HG03135 (cell line): ENCODE results near the gene HARS1.
"Not testable (repeated sequence)": the region's sequence is repeated elsewhere in the genome, so short reads cannot be mapped to it uniquely, and the experiment has no call there.

Experiments used
- ATAC-seq: cut with Tn5 transposase; IDR thresholded peaks from one replicate; pipeline ENCODE4 v1.9.1; 2021; ENCODE audit warnings: mild to moderate bottlenecking, moderate library complexity; ENCODE audit not compliant: unreplicated experiment

HARS1 gene

GRCh38 chr5:140677947-140678346, 13.2 kb downstream of the HARS1 start:
- ATAC-seq = no peak

DNA sequence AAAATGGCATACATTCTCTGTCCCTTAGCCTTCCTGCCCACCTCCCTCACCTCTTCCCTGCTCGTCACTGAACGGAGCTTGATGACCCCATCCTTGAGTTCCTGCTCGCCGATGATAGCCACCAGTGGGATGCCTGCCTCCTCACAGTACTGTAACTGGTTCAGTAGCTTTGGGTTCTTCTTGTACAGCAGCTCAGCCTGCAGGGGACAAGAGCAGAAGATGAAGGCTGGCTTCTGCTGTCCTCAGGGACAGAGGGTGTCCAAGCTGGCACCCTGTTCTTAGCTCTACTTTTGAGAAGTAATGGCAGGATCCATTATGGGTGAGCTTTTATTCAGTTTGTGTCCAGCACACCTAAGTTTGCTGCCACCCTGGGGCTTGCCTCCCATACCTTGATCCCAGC, 16.5 kb downstream of the HARS1 start:
- ATAC-seq = no peak

- ATAC-seq = no peak
Measured at GRCh38 chr5:140674211-140674610, 17.0 kb downstream of the HARS1 start.

- ATAC-seq = no peak
Measured at GRCh38 chr5:140673187-140673976, 17.8 kb downstream of the HARS1 start, which contains the start of gene DND1. Gene DND1, minus strand, starts transcription at chr5:140673576. Its CDS starts 34 bp downstream, at chr5:140673542.

DNA sequence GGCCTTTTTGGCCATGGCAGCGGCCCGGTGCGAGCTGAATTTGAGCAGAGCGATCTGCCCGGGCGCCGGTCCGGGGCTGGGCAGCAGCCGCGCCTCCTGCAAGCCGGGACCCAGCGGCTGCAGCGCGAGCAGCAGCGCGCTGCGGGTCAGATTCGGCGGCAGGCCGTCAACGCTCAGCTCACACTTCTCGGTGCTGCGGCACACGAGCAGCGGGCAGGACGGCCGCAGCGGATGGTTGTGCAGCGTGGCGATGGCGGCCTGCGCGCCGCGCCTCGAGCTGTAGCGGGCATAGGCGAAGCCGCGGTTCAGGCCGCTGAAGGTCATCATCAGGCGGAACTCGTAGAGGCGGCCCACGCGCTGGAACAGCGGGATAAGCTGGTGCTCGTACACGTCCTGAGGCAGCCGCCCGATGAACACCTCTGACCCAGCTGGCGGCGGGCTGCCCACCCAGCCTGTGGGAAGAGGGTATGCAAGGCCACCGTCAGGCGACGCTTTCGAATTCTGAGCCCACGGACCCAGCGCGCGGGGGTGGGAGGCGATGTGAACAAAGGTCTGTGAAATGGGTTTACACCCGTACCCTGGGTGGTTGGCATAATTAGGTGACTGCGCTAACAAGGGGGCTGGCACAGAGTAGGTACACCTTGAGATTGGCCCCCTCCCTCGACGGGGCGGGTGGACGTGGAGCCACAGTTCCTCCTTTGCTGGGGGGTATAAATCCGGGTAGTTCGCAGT, 18.5 kb downstream of the HARS1 start:
- ATAC-seq = no peak

DNA sequence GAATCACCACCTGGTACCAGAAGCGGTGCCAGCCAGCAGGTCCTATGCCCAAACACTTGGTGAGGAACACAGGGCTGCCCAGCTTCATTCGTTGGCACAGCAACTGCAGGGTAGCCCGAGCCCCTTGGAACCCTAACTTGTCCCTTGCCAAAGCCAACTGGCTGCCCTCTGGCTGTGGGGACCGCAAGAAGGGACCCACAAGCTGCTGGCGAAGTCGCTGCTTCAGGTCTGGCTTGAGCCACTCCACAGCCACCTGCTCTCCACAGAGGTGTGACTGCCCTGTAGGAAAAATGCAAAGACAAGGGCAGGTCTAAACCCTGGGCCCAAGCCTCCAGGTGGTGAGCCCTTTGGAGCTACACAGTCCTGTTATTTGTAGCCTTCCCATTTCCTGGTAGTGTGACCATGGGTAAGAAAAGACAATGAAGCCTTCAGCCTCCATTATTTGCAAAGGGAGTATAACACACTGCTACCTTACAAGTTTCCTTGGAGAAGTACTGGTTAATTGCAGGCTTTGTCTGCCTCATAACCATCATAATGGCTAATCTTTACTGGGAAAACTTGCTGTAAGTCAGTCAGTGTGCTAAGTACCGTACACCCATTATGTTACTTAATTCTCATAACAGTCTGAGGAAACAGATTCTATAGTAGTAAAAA, 19.6 kb downstream of the HARS1 start:
- no peak for ATAC-seq

DNA sequence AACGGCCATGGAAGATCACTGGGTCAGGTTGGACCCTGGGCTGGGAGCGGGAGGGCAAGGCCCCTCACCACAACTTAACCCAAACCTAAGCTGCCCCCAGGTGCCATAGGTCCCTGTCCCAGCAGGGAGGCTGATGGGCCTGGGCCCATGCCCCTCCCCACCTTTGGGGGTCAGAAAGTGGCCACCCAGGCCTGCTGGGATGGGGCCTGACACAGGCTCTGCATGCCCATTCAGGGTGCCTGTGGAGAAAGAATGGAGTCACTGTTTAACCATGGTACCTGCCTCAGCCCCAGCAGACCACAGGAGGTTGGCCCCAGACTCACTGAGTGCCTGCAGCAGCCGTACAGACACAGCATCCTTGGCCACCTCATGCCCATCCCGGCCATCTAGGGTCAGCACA, 20.1 kb downstream of the HARS1 start:
- ATAC-seq = not testable (repeated sequence)

DNA sequence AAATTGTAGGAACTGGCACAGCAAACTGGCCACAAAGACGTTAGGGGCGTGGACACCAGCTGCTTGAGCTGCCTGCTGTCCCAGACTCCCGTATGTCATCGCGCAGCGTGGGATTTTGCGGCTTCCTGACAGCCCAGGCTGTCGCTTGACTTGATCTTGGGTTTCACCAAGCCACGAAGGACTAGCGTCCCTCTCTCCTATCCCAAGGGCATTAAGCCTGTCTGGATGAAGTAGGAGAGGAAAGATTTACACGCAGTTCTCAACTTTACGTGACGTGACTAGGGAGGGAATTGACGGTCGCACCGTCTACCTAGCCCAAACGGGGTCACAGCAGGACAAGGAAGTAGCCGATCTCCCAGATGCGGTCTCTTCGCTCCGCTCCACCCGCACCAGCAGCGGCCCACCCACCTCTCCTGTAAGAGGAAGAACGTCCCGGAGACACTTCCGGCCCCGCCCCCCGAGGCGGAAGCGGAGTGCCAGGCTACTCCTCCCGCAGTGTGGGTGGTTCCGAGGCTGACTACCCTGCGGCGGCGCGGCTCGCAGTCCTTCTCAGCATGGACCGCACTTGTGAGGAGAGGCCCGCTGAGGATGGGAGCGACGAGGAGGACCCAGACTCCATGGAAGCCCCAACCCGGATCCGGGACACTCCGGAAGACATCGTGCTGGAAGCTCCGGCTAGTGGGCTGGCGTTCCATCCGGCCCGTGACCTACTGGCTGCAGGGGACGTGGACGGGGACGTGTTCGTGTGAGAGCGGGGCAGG, 26.6 kb downstream of the HARS1 start, which contains the start of gene WDR55:
WDR55 (plus strand) TSS at position 546 of the 761 bp plus-strand sequence; CDS start at position 555, 9 bp downstream.
- ATAC-seq = peak; percentile 98

DNA sequence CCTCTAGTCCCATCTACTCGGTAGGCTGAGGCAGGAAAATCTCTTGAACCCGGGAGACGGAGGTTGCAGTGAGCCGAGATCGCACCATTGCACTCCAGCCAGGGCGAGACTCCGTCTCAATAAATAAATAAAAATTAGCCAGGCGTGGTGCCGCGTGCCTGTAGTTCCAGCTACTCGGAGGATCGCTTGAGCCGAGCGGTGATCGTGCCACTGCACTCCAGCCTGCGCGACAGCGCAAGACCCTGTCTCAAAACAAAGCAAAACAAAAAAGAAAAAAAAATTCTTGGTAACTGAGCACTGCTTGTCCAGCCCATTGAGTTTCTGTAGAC, 27.2 kb downstream of the HARS1 start:
- ATAC-seq = no peak

DNA sequence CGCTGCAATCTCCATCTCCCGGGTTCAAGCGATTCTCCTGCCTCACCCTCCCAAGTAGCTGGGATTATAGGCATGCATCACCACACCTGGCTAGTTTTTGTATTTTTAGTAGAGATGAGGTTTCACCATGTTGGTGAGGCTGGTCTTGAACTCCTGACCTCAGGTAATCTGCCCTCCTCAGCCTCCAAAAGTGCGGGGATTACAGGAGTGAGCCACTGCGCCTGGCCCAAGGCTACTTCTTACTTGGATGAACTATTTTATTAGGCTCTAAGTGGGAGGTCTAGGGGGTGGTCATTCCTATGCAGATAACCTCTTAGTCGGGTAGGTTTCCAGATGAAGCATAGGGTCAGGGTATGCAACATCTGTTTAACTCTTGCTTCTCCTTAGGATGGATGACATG, 30.8 kb downstream of the HARS1 start:
- ATAC-seq = not testable (repeated sequence)

DNA sequence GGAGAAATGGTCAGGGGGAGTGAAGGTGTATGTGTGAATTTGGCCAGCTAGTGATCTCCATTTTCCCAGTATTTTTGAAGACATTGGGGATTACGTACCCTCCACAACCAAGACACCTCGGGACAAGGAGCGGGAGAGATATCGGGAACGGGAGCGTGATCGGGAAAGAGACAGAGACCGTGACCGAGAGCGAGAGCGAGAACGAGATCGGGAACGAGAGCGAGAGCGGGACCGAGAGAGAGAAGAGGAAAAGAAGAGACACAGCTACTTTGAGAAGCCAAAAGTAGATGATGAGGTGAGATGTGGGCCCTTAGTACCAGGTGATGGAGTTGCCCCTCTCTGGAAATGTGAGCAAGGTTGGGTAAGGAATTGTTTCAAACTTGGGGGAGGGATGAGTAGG, 32.3 kb downstream of the HARS1 start:
- no peak for ATAC-seq

GRCh38 chr5:140647042-140647419, 44.1 kb downstream of the HARS1 start:
- peak; percentile 36 for ATAC-seq

DNA sequence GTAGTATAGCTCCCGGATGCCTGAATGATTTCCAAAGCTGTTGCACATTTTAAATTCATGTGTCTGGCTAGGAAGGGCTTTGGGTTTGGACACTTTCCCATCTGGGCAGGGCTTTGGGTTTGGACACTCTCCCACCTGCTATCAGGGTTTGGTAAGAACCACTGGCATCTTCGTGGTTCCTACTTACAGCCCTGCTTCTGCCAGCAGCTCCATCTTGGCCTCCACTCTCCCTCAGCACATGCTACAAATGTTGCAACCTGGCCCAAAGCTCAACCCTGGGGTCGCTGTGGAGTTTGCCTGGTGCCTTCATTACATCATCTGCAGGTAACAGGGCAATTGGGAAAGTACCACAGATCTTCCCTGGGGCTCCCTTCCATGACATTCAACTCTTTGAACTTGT, 48.5 kb downstream of the HARS1 start:
- no peak for ATAC-seq

DNA sequence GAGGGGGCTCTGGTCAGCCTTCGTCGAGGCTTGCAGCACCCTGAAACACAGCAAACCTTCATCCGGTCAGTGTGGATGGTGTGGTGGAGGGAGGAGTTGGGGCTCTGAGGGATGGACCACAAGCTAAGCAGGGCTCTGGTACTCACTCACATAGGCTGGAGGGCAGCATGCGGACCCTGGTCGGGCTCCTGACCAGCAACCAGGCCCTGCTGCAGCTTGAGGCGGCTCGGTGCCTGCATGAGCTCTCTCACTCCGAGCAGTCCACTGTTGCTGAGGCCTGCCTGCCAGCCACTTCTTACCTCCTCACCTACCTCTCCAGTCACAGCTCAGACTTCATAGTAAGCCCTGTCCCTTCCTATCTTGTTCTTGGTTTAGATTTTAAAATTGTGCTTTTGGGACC, 49.5 kb downstream of the HARS1 start:
- no peak for ATAC-seq

- peak; percentile 96 for ATAC-seq
Measured at GRCh38 chr5:140639148-140639981, 51.8 kb downstream of the HARS1 start, which contains the start of gene TMCO6. Gene TMCO6, plus strand, starts transcription at chr5:140639451. Its CDS starts 77 bp downstream, at chr5:140639528.

DNA sequence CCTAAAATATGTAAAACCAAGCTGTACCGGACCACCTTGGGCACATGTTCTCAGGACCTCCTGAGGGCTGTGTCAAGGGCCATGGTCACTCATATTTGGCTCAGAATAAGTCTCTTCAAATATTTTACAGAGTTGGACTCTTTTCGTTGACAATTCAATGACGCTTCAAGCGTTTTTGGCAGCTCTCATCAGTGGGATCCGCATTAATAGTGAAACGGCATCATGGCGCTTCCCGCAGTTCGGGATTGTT, 52.3 kb downstream of the HARS1 start:
- peak; percentile 5 for ATAC-seq

DNA sequence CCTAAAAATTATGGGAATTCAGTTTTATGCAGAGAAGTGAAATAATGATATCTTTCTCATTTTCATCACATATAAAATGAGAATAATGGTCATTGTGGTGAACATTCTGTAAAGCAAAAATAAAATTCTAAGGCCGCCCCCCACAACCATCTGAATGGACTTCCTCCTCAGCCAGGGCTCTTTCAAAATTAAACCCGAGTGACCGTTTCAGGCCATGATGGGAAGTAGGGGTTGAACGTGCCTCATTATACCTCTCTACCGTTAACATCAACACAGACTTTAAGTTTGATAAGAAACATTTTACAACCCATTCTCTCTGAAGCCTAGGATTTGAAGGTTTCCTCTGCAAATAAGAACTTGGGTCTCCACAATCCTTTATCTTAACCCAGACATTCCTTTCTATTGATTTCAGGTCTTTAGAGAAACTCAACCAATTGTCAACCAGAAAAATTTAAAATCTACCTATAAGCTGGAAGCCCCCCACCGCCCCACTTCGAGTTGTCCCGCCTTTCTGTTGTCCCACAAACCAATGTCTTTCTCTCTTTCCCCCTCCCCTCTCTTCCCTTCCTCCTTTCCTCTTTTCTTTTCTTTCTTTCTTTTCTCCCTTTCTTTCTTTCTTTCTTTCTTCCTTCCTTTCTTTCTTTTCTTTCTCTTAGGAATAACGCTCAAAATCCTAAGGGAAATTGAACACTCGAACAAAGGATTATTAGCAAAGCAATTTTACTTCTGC, 53.6 kb downstream of the HARS1 start:
- no peak for ATAC-seq

DNA sequence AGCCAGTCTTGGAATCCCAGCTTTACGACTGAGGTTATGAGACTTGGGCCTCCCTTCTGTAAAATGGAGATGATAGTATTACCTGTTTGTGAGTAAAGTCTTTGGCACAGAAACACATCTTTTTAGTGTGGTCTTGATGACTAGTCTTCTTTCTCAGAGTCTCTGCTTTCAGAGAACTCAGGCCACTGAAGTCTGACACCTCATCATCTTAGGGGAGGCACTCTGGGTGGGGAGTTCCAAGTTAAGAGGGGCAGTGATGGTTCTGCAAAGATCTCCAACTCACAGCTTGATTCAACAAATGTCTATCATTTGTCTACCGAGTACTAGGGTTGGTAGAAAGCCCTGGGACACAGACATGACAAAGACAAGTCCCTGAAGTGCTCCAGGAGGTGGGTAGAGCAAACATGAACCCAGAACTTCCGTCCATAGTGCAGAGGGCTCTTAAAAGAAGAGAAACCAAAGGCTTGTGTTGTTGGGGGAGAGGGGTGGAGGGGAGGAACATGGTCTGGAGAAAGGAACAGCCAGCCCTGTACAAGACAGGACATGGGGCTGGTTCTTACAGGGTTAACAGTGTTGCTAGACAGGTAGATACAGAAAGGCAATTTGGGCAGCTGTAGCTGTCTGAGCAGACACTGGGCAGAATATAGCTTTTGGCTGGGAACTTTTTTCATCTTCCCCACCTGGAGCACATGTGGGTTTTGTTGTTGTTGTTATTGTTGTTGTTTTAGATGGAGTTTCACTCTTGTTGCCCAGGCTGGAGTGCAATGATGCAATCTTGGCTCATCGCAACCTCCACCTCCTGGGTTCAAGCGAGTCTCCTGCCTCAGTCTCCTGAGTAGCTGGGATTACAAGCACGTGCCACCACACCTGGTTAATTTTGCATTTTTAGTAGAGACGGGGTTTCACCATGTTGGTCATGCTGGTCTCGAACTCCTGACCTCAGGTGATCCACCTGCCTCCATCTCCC, 55.6 kb downstream of the HARS1 start:
- ATAC-seq = no peak

DNA sequence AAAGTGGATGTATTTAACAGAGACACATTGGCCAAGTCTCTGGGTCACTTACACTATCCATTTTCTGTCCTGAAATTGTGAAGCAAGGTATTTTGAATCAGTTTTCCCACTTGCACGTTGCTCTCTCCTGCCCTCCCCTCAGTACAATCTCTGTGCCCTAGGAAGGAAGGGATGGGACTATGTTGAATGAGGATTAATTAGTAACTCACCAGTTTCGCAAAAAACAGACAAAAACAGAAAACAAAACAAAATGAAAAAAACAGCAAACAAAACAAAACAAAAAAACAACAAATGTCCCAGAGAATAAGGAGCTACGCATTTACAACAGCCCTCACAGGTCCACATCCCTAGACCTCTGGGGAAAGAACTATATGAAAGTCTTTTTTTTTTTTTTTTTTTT, 57.1 kb downstream of the HARS1 start:
- ATAC-seq = no peak
